Measurements from ENCODE around the gene HBG2. TPM values are rescaled to one million over a fixed set of nuclear protein-coding genes. Genes with fewer than 3 reads are reported as not detected.

The HBG2 gene
- total and polyA plus RNA-seq, 2 of the 8 experiments (the other 6 are each of a cell fraction or from before 2014, with no cell fraction given) = 0.23 TPM; not detected in 1

DNA sequence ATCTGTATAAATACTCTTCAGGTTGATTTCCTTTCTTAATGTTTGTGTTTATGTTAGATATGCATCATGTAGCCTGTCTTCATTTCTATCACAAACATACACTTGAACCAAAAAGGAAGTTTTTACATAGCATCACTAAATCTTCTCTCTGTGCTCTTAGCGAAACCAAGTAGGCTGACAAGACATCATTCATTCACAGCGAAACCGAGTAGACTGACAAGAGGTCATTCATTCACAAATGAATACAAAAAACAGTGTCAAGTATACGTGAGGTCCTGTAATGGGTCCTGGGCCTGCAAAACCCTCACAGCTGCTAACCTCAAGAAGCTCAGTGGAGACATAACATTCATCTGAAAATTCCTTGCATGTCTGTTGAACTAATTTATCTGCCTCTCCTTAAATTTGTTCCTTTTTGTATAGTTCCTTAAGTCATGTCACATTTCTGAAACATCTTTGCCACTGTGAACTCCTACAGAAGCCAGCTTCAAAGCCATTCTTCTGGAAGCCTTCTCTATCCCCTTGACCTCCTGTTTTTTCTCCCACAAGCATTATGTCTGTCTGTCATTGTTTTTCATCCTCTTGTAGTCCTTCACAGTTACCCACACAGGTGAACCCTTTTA is 25.0 kb upstream of the HBG2 start:
- POLR2A ChIA-PET (ENCODE audit: partially characterized antibody) = no interaction called here
- H3K14ac ChIP-seq (ENCODE audit: insufficient read length) = no peak overlapping the region
- H2BK120ac ChIP-seq (replicated peaks; ENCODE audit: low read depth, low read length) = no peak overlapping the region
- H2BK12ac ChIP-seq (ENCODE audit: low read depth, low read length) = no peak overlapping the region
- no peak overlapping the region for H3K27ac ChIP-seq (ENCODE audit: low read depth, low read length)
- H3K79me1 ChIP-seq (ENCODE audit: low read depth, low read length) = 0 out of 2 replicates have a peak, but pooled peaks cover 2% of the 10 kb centered on the region
- no peak overlapping the region for H3K9ac ChIP-seq (replicated peaks in 1 of 4; ENCODE audit: extremely low read depth in 1 of 4, low read depth in 3 of 4, low read length in 3 of 4)
- CTCF ChIA-PET (ENCODE audit: partially characterized antibody) = interaction anchor here (0.6 to 8.6 kb wide), 3 partner anchors 11 to 216 kb away, joined by 3 to 48 read pairs (median 3); no protein-coding TSS in a partner anchor
- no peak for FAIRE-seq
- H2AK5ac ChIP-seq (ENCODE audit: low read depth, low read length) = no peak overlapping the region
- no peak overlapping the region for H4K5ac ChIP-seq (ENCODE audit: insufficient read length, low read depth, low read length)
- no peak for TF ChIP-seq SP4 (IDR thresholded peaks at IDR 0.05; ENCODE audit: low read length)
- no peak for TF ChIP-seq CHD1 (IDR thresholded peaks at IDR 0.05; ENCODE audit: low read depth, low read length)
- TF ChIP-seq SP2 (IDR thresholded peaks at IDR 0.05; ENCODE audit: low read length) = no peak
- TF ChIP-seq YY1 (IDR thresholded peaks at IDR 0.05; ENCODE audit: low read depth, low read length) = no peak
- TF ChIP-seq PHF8 (conservative IDR thresholded peaks at IDR 0.05; ENCODE audit: low read depth, low read length) = no peak
- no peak for TF ChIP-seq BRCA1 (IDR thresholded peaks at IDR 0.05; ENCODE audit: low read depth, low read length)
- TF ChIP-seq RXRA (IDR thresholded peaks at IDR 0.05; ENCODE audit: insufficient read depth, low read depth, low read length) = no peak
- TF ChIP-seq SAP30 (IDR thresholded peaks at IDR 0.05; ENCODE audit: insufficient read depth, insufficient replicate concordance, low read length) = no peak
- TF ChIP-seq JUN (IDR thresholded peaks at IDR 0.05; ENCODE audit: low read depth, low read length) = no peak
- TF ChIP-seq USF2 (IDR thresholded peaks at IDR 0.05; ENCODE audit: low read length) = no peak
- no peak overlapping the region for H2BK15ac ChIP-seq (ENCODE audit: low read length)
- H3K4me1 ChIP-seq (replicated peaks in 1 of 4; ENCODE audit: control insufficient read depth in 3 of 4, insufficient read depth in 4 of 4, low read length in 3 of 4) = no peaks in the 10 kb centered on the region; a peak in 2 of 7 replicates
- no peak overlapping the region for H3K56ac ChIP-seq (replicated peaks; ENCODE audit: insufficient read length, low read depth, low read length)
- H4K91ac ChIP-seq (replicated peaks; ENCODE audit: insufficient read length, low read length) = no peak overlapping the region
- no peak overlapping the region for H3K4me2 ChIP-seq (ENCODE audit: insufficient read depth in 1 of 2, low read depth in 2 of 2, low read length in 2 of 2)
- no peak overlapping the region for H3K4me3 ChIP-seq (ENCODE audit: extremely low read depth in 1 of 4, insufficient read depth in 2 of 4, low read depth in 3 of 4, low read length in 4 of 4)
- no peaks in the 10 kb centered on the region; the same call in 1 of the 2 replicates for H3K23me2 ChIP-seq (ENCODE audit: low read depth, low read length)
- H4K8ac ChIP-seq (ENCODE audit: extremely low read depth, insufficient read depth, low read length) = no peak overlapping the region
- DNase-seq (ENCODE audit: low read depth in 1 of 2, low spot score in 2 of 2) = no peak
- H3K9me3 ChIP-seq (ENCODE audit: insufficient read depth in 2 of 2, low read depth in 1 of 2, low read length in 1 of 2) = no peaks in the 10 kb centered on the region
- no peak overlapping the region for H3K23ac ChIP-seq (ENCODE audit: insufficient read length)
- WGBS, 2 experiments (ENCODE audit: extremely low coverage in 1 of 2, insufficient coverage in 1 of 2, insufficient read length in 1 of 2, insufficient replicate concordance in 2 of 2, low coverage in 1 of 2, low lambda C conversion rate in 2 of 2, missing lambda C conversion rate in 1 of 2) = 87% methylated on average over 4 of the region's 4 CpGs; no CpG with 5 or more reads in 1 of the 2 experiments
- peak overlapping the region; percentile 33; the same call in 1 of the 2 replicates for H2AFZ ChIP-seq (ENCODE audit: low read length)
- no peak overlapping the region for H3K18ac ChIP-seq (ENCODE audit: extremely low read depth, low read length)
- no peaks in the 10 kb centered on the region for H3K36me3 ChIP-seq (ENCODE audit: control insufficient read depth in 2 of 4, insufficient read depth in 4 of 4, low read length in 3 of 4)
- H3K27me3 ChIP-seq (replicated peaks in 1 of 4; ENCODE audit: control insufficient read depth in 3 of 4, extremely low read depth in 1 of 4, insufficient read depth in 3 of 4, low read length in 3 of 4) = no peaks in the 10 kb centered on the region
- no peaks in the 10 kb centered on the region for H4K20me1 ChIP-seq (replicated peaks in 1 of 2; ENCODE audit: control insufficient read depth in 1 of 2, insufficient read depth in 2 of 2, low read length in 2 of 2)
- no peak overlapping the region for H2BK20ac ChIP-seq (ENCODE audit: low read length)
- H3K79me2 ChIP-seq (ENCODE audit: control insufficient read depth in 1 of 2, insufficient read depth in 2 of 2, low read length in 2 of 2) = no peaks in the 10 kb centered on the region
- no peak overlapping the region for H2BK5ac ChIP-seq (ENCODE audit: low read depth, low read length)
- H3K4ac ChIP-seq (replicated peaks; ENCODE audit: insufficient read length, low read depth, low read length) = no peak overlapping the region
